GM13976 (cell line): ENCODE measurements around the gene PLA2G4B.

Source experiments
- DNase-seq: peaks from one replicate; pipeline ENCODE4 v3.0.0; 2012; ENCODE audit warnings: low spot score
- in situ Hi-C: fragments of 300-500 bp; cut with MboI; formaldehyde crosslinking; loops from one replicate; pipeline ENCODE4 v1.12.0; 2022; ENCODE audit warnings: low sequenced_read_pairs, mixed read lengths, inconsistent platforms; ENCODE audit not compliant: unreplicated experiment
- TF ChIP-seq, protein P1 (sequence below): IDR thresholded peaks from 2 replicates; pipeline ENCODE4 v1.5.1; 2012; ENCODE audit warnings: borderline replicate concordance, mild to moderate bottlenecking; ENCODE audit not compliant: insufficient read depth; ENCODE audit errors: extremely low read depth, missing control alignments, control extremely low read depth

PLA2G4B gene

DNA sequence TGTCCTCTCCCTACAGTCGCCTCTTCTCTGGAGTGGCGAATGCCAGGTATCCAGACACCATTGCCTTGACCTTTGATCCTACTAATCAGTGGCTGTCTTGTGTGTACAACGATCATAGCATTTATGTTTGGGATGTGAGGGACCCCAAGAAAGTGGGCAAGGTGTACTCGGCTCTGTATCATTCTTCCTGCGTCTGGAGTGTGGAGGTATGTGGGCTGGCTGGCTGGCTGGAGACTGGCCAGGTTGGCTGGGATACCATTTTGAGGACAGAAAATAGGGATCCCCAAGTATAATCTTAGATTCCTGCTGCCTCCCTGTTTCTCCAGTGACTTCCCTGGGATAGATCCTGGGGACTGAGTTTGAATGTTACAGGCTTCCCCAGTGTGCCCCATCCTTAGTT is 24.1 kb upstream of the PLA2G4B start:
- TF ChIP-seq, protein P1, sequence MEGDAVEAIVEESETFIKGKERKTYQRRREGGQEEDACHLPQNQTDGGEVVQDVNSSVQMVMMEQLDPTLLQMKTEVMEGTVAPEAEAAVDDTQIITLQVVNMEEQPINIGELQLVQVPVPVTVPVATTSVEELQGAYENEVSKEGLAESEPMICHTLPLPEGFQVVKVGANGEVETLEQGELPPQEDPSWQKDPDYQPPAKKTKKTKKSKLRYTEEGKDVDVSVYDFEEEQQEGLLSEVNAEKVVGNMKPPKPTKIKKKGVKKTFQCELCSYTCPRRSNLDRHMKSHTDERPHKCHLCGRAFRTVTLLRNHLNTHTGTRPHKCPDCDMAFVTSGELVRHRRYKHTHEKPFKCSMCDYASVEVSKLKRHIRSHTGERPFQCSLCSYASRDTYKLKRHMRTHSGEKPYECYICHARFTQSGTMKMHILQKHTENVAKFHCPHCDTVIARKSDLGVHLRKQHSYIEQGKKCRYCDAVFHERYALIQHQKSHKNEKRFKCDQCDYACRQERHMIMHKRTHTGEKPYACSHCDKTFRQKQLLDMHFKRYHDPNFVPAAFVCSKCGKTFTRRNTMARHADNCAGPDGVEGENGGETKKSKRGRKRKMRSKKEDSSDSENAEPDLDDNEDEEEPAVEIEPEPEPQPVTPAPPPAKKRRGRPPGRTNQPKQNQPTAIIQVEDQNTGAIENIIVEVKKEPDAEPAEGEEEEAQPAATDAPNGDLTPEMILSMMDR: no peak
- DNase-seq: no peak
- in situ Hi-C loops: no loop called here

DNA sequence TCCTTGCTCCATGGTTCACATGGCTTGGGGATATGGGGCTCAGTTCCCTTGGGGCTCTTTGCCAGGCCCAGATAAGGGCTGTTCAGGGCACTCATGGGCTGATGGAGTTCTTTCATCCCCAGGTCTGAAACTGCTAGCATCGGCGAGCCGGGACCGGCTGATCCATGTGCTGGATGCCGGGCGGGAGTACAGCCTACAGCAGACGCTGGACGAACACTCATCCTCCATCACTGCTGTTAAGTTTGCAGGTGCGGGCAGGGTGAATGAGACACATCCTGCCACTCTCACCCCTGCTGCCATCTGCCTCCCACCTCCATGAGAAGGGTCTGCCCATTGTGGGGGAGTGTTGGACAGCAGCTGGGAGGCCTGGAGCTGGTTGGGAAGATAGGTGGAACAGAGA is 21.9 kb upstream of the PLA2G4B start:
- DNase-seq: no peak
- in situ Hi-C loops: no loop called here
- TF ChIP-seq, protein P1: no peak

DNA sequence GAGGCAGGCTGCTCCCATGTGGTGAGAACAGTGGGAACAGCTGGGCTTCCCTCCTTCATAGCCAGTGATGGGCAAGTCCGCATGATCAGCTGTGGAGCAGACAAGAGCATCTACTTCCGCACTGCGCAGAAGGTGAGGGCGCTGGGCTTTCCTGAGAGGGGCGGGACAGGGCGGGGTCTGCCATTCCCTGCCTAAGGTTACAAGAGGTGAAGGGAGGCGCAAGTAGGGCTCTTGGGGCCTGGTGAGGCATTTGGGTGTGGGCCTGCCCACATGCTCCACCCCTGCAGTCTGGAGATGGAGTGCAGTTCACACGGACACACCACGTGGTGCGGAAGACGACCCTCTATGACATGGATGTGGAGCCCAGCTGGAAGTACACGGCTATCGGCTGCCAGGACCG is 21.3 kb upstream of the PLA2G4B start:
- in situ Hi-C loops: no loop called here
- TF ChIP-seq, protein P1: no peak
- no peak for DNase-seq

DNA sequence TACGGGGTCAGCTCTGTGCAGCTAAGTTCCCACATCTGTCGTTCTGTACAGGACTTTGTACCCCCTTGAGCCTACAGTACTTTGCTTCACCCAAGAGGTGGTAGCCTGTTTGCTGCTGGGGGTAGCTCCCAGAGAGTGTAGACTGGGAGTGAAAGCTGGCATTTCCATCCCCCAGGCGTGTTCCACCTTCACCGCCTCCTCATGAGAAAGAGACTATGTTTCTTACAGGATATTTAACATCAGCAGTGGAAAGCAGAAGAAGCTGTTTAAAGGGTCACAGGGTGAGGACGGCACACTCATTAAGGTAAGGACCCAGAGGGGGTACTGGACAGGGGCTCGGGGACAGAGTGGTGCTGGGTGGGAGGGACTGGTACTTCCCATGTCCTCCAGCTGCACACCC is 20.9 kb upstream of the PLA2G4B start:
- no peak for DNase-seq
- TF ChIP-seq, protein P1: no peak
- in situ Hi-C loops: no loop called here

DNA sequence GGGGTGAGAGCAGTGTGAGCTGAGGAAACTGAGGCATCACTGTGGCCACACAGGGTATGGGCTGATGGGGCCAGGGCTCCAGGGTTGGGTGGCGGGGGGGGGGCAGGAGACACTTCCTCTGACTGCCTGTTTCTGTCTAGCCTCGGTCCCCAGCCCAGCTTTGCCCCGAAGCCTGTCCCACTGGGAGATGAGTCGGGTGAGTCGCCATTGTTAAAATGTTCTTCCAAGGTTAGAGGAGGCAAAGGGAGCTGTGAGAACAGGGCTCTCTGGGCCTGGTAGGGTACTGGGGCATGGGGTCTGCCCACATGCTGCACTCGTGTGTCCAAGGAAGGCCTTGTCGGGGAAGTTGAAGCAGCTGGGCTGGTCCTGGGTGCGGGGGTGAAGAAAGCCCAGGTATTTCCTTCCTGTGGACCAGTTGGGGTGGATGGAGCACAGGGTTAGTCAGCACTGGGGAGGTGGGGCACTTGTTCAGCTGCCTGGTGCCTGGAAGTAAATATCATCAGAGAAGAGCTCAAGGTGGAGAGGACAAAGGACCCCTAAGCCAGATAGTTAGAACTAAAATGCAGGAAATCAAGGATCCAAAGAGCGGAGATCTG is 19.1 kb upstream of the PLA2G4B start:
- DNase-seq: no peak
- in situ Hi-C loops: no loop called here
- TF ChIP-seq, protein P1: no peak

DNA sequence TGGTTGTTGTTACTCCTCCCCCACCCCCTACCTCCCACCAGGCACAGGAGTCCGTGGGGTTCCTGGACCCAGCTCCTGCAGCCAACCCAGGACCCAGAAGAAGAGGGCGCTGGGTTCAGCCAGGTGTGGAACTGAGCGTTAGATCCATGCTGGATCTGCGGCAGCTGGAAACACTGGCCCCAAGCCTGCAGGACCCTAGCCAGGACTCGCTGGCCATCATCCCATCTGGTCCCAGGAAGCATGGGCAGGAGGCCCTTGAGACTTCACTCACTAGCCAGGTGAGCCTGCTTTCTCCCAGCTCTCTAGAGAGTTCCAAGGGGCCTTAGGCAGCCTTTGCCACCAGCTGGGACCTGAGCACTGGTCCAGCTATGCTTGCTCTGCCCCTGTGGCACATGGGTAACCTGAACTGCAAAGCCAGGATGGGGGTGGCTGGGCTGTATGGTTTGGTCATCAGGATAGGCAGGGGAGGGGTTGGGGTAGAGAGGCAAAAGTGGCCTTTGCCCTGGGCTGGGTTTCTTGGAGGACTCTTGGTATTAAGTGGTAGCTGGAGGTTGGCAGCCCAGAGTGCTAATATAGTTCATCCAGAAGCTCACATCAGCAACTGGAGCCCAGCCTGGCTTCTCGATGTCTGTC is 17.7 kb upstream of the PLA2G4B start:
- DNase-seq: no peak
- in situ Hi-C loops: no loop called here
- TF ChIP-seq, protein P1: no peak
